NCI-H1092 (cell line): ENCODE data around the gene SHB.

Experiments used
- DNase-seq: peaks from one replicate; lab custom pipeline; 2025; lab: John Stamatoyannopoulos, UW

The SHB gene

DNA sequence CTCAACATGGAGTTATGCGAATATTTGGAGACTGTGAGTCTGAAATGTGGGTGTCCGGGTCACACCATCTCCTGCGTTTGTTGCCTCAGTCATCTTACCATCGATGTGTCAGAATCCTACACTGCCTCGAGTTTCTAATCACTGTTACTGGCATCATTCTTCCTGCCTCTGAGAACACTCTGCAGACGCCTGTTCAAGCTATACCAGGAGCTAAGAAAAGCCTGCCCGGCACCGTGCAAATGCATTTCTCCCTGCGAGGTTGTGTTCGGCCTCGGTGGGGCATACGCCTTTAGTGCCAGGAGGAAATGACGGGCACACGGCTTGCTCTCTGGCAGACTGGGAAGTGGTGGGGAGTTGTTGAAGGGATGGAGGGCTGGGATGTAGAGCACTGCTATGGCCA lies 133.9 kb downstream of the SHB start:
- DNase-seq = no peak

GRCh38 chr9:37931592-37931991 lies 137.4 kb downstream of the SHB start:
- DNase-seq = no peak

GRCh38 chr9:37929441-37929895 lies 139.6 kb downstream of the SHB start:
- no peak for DNase-seq

DNA sequence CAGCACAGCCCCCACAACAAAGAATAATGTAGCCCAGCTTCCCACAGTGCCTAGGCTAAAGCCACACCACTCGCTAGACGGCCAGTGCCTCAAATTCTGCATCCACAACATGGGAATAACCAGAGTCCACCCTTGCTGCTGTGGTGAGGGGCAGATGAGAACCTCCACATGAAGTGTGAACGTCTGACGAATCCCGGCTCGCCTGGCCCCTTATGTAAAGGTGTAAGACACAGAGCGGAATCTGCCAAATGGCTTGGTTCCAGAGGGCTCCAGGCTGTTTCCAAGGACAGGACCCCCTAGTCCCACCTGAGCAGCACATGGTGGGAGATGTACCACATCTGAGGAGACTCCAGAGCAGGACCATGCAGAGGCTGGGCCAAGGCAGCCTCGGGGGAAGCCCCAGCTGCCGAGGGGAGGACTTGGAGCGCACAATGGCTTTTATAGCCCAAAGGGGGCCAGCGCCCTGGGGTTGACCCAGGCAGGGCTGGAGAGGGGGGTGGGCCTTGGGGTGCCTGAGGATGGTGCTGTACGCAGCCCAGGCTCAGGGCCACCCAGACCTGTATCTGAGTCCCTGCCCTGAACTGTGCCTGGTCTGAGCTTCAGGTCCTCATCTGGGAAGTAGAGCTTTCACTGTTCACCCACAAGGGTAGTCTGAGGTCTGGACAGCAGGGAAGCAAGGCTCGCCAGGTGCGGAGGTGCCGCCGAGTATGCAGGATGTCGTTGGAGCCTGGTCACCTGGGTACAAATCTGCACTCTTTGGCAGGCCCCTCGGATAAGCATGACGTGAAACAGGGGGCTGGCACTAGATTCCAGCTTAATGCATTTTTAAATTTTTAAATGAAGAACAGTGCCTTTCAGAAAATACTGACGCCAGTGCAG lies 140.2 kb downstream of the SHB start:
- DNase-seq = no peak

- DNase-seq = no peak
Observed at GRCh38 chr9:37927601-37928551, 141.2 kb downstream of the SHB start.

DNA sequence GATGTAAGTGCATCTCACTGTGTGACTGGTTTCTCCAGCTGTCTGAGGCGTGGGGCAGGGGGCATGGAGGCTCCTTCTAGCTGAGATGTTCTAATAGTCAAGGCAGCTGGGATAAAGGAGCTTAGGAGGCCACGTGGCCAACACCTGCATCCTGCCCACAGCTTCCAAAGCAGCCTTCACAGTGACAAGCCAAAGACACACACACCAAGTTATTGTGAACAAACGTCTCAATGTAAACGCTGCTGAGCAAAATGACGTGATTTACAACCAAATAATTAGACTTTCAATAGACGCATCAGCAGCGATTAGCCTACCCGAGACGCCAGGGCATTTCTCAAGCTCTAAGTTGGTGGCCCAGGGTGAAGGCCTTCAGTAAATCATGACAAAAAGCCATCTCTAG lies 141.9 kb downstream of the SHB start:
- no peak for DNase-seq

GRCh38 chr9:37926737-37927118 lies 142.3 kb downstream of the SHB start:
- no peak for DNase-seq

DNA sequence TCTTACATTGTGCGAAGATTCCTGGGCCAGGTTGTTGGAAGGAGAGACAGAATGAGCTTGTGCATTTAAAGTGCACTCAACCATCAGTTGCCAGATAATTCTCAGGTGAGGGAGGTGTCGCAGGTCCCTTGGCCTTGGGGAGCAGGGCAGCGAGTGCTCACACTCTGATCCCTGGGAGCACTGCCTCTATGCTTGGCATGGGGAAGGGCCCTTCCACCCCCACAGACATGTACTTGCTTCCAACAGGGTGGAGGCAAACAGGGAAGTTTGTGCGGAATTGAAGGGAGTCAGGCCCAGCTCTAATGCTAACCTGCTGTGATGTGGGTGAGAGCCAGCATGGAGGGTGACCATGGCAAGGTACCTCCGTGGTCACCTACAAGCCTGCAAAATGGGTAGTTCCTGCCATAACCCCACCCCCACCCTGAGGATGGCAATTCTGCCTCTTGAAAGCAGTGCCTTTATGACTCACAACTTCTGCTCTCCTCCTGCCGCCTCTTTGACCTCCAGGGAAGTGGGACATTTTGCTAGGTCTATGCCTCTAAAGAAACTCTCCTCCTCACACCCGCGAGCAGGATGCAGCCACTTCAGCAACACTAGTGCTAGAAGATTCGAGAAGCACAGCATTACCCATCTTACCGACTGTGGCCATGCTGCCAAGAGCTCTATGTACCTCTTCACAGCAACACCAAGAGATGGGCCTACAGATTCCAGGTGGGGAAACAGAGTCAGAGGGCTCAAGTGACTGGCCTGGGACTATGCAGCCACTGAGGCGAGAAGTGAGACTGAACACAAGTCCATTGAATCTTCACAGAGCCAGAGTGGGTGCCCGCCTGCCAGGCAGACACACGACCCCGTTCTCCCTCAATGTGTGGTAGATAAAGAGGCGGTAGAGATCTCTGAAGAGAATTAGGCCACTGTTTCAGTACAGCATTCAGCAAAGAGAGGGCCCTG lies 143.0 kb downstream of the SHB start:
- no peak for DNase-seq

DNA sequence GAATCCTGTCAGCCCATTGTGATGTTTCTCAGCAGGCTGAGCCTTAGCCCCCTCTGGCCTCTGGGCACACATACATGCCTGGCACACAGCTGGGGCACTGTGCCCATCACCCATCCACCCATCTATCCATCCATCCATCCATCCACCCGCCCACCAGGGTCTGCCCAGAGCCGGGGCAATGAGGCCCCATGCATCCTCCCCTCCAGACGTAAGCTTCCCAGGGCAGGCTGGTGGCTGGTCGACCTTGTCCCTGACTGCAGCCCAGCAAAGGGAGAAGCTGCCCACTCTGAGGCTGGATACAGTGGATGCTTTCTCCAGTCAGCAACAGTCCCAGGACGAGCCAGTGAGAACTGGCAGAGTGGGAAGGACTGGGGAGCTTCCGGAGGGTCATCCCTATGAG lies 144.0 kb downstream of the SHB start:
- DNase-seq = no peak

DNA sequence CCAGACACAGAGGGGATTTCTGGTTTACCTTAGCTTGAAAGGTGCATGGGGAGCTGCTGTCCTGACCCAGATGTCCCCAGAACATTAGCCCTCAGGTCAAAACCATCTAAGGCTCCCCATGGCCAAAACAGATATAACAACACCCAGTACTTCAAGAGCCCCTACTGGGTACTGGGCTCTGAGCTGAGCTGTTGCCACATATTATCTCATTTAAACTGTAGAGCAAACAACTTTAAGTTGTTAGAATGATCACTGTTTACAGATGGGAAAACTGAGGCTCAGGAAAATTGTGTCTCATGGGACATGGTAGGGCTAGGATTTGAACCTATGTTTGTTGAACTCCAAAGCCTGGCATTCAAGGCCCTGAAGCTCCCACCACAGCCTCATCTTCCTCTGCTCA lies 144.5 kb downstream of the SHB start:
- DNase-seq = no peak

- no peak for DNase-seq
Observed at GRCh38 chr9:37923796-37924427, 145.1 kb downstream of the SHB start.

DNA sequence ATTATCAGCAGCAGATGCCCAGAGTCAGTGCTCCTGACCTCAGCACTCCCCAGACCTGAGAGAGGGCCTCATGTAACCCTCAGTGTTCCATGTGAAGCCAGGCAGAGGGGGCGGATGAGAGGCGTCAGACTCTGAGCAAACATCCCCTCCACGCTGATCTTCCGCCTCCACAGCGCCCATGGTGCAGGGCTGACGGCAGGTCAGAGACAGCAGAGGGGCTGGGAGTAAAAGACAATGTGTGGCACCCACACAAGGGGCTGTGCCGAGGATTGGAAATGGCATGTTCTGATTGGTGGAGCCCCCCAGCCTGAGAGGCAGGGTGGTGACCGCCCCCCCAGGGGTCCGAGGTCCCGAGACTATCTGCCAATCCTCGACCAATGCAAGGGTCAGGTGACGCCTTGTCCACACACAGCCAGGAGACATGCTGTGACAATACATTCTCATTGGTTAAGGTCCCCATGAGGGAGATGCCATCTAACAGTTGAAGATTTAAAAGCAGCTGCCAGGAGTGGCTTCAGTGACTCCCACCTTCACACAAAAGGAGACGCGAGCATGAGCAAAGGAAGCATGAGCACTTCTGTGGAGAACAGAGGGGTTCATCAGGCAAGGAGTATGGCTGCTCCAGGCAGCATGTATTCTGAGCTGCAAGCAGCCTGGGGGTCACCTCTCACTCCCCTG lies 145.8 kb downstream of the SHB start:
- no peak for DNase-seq

- no peak for DNase-seq
Observed at GRCh38 chr9:37922363-37923117, 146.5 kb downstream of the SHB start.

DNA sequence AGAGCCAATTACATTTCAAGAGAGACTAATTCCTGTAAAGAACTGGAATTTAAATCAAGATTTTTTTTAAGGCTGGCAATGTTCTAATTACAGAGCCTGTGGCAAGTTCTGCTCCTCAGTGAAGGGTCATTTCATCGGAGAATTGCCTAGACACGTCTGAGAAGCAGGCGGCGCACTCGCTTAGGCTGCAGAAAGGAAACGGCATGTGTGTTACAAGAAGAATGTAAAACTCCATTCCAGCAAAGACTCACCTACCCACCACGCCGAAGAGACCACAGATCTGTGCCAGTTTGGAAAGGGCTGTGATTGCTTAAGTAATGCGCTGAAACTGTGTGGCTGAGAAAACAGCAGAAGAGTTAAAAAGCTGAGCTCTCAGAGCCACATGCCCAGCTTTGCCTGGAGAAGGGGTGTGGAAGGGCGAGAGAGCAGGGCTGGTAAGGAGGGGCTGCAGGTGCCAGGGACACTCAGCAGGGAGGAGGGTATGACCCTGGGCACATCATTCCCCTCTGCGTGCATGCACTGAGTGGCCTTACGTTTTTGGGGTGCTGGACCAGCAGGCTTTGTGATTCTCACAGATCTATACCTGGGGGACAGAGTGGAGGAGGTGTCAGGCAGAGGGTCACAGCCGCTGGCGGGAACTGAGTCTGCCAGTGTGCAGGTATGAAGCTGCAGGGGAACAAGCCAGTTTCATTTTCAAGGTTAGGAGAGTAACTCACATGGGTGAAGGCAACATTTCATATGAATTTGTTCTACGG lies 147.3 kb downstream of the SHB start:
- no peak for DNase-seq

- DNase-seq = no peak
Observed at GRCh38 chr9:37921168-37921510, 147.9 kb downstream of the SHB start.

GRCh38 chr9:37920471-37921167 lies 148.4 kb downstream of the SHB start:
- no peak for DNase-seq

- DNase-seq = no peak
Observed at GRCh38 chr9:37919956-37920335, 149.1 kb downstream of the SHB start.

DNA sequence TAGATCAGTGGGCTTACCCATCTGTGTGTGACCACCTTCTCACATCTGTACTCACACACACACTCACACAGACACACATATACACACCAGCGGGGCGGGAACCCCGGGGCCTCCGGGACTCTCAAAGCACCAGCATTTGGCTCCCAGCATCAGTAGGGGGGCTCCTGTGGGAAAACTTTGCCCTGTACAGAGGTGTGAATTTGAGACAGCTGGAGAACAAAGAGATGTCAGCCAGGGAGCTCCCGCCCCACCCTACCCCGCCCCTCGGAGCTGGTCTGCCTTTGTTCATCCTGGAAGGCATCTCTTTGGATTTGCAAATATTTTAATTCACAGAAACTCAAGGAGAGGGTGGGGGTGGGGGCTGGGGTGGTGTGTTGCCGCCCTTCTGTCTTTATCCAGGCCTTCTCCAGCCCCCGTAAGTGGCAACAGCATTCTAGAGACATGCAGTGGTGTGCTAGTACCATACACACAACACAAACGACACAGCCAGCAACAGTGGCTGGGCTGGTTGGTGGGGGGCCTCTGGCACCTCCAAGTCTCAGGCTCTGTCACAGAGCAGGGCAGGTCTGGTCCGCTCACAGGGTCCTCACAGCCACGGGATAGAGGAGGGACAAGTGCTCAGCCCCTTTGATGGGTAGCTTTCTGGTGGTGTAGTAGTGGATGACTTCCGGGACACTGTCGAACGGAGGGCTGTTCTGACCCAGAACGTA lies 149.6 kb downstream of the SHB start:
- DNase-seq = no peak
